NOMO-1 treated with DMSO at 0.1 percent for 48 hours (cell line): Measurements from ENCODE around the gene ZNF236.

Source experiments
- DNase-seq: peaks from one replicate; lab custom pipeline; 2025; ENCODE audit not compliant: unreplicated experiment; lab: John Stamatoyannopoulos, UW

ZNF236 gene

DNA sequence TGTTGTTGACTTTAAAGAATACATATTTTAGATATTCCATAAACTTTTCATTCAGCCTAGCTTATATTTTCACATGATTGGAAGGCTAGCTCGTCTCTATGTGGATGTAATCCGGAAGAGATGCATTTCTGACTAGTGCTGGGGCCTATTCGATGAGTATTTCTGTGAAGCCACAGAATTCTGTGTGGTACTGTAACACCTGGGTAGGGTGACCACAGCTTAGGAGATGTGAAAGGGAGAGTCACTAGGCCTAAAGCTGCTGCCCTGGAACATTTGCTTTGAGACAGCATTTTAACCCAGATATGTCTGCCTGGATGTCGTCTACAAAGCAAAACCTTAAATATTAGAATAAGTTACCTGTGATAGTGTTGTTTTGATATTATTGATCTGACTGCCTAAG is 83.5 kb downstream of the ZNF236 start:
- no peak for DNase-seq

DNA sequence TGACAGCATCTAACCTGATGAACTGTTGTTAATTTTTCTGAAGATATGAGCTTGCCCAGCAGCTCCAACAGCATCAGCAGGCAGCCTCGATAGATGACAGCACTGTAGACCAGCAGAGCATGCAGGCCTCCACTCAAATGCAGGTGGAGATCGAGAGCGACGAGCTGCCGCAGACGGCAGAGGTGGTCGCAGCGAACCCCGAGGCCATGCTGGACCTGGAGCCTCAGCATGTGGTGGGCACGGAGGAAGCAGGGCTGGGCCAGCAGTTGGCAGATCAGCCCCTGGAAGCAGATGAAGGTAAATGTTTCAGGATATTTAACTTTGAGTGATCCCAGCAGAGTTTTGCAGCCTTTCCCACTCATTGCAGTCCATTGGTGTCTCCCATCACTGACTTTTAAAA is 85.9 kb downstream of the ZNF236 start:
- no peak for DNase-seq

DNA sequence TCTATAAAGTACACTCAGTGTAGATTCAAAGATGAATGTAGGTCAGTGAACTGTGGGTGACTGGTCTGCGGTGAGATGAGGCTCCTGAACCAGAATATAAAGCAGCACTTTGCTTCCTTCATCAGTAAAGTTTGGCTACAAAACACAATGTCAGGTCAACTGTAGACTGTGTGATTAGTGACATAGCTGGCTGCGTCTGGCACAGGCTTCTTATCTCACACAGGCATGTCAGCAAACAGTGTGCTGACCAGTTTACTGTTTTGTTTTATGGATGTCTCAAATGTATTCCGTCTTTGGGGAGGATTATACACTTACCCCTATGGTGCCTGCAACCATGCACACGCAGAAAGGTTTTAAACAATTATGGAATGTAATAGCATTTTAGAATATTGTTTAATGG is 87.1 kb downstream of the ZNF236 start:
- no peak for DNase-seq

DNA sequence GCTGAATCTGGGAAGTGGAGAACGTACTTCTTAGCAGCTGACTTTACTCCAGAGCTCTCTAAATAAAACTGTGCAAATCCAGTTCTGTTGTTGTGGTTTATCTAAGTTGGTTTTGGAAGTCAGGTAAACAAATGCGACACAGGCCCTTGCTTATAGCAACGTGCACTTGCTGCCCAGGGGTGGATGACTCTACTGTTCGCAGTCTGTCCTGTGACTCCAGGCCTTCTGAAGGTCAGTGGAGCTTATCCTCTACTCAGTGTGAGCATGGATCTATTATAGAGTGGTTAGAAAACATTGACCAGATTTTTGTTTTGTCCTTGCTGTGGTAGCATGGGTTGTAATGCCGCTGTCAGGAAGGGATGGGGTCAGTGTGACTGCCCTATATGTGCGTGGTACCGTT is 89.1 kb downstream of the ZNF236 start:
- no peak for DNase-seq

DNA sequence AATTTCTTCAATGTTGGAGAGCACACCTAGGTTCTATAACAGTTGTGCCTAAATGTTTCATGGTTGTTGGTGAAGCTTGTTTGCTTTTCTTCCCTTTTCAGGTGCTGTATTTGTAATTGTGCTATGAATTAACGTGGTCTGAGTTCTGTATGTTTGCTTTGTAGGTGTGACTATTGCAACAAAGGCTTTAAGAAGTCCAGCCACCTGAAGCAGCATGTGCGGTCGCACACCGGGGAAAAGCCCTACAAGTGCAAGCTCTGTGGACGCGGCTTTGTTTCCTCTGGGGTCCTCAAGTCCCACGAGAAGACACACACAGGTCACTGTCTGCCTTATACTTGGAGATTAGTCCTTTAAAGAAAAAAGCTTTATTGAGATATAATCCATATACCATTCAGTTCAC is 91.2 kb downstream of the ZNF236 start:
- no peak for DNase-seq

GRCh38 chr18:76914314-76914713 is 92.0 kb downstream of the ZNF236 start:
- DNase-seq = no peak

DNA sequence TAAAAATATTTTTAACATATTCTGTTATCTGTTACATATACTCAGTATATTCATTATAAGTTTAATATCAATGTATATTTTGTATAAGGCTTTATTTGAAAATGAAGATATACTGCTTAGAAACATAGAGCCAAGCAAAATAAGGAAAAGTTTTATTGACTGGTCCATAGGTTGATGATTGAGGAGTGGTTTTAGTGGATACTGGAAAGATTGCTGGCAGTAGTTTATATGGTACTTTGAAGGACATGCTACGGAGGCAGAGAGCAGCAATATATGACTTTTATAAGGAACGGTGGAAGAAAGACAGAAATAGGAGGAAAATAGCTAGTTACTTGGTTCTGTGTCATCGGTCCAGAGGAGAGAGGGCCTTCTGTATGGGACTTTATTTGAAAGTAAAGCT is 92.4 kb downstream of the ZNF236 start:
- no peak for DNase-seq

- DNase-seq = no peak
These were observed 93.1 kb downstream of the ZNF236 start for GRCh38 chr18:76915456-76915855.

DNA sequence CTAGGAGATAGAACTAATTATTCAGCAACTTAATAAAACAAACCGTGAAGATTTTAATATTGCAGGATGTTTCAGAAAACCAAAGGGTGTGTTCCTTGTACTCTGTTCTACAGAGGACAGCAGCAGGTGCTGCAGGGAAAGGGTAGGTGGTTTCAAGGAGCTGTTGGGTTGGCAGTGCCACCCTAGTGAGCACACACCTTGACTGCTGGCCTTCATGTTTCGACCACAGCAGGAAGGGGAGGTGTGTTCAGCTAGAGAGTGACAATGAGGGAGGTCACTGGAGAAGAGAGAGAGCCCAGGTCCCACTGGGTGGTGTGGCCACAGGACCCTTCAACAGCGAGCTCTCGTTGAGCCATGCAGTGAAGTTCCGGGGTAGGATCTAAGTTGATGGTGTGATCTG is 98.6 kb downstream of the ZNF236 start:
- DNase-seq = no peak

- no peak for DNase-seq
These were observed 99.8 kb downstream of the ZNF236 start for GRCh38 chr18:76922107-76922506.

DNA sequence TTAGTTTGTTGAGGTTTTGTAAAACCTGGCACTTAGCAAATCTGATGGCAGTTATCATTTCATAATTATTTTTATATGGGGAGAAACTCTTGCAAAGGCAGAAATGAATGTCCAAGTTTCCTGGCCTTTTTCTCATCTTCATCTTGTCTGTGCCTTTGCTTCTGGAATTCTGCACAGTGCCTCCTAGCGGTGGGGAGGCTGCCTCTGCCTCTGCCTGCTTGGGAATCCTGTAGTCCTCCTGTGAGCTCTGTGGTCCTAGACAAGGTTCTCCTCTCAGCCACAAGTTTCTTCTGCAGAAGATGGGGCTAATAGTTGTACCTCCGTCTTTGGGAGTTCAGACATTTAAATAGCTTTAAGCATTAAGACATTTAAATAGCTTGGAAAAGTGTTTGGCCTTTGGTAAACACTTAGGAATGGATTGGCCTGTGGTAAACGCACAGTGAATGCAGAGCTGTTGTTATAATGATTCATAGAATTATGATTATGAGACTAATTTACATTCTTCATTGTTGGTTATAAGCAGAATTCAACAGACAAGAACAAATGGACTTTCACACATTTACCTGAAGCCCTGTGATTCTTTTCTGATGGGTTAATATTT is 101.2 kb downstream of the ZNF236 start:
- no peak for DNase-seq

DNA sequence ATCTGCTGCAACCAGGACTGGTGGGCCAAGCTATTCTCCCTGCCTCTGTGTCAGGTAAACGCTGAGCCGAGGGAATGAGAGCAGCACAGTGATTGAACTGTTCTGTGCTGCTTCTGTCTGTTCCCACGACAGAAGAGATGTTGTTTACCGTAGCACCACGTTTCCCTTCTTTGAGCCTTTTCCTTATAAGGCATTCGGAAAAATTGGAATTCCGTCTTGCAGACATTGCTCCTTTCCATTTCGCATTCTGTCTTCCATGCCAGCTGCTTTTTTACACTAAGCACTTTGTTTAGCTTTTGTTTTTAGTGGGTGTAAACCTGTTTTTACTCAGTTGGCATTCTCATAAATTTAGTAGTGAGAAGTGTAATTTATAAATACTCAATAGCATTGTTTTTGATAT is 103.1 kb downstream of the ZNF236 start:
- no peak for DNase-seq

DNA sequence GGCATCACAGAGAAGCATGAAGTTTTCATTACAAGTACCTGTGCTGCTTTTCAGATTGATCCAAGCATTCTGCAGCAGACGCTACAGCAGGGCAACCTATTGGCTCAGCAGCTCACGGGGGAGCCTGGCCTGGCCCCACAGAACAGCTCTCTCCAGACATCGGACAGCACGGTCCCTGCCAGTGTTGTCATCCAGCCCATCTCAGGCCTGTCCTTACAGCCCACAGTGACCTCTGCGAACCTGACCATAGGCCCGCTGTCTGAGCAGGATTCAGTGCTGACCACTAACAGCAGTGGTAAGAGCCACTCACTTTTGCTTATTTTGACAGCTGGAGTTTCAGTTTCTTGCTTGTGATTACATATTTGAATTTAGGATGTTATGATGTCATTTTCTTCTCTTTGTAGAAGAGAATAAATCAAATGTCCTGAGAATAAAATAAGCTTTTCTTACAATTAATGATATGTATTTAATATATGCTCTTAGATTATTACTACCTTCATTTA is 104.9 kb downstream of the ZNF236 start:
- no peak for DNase-seq

DNA sequence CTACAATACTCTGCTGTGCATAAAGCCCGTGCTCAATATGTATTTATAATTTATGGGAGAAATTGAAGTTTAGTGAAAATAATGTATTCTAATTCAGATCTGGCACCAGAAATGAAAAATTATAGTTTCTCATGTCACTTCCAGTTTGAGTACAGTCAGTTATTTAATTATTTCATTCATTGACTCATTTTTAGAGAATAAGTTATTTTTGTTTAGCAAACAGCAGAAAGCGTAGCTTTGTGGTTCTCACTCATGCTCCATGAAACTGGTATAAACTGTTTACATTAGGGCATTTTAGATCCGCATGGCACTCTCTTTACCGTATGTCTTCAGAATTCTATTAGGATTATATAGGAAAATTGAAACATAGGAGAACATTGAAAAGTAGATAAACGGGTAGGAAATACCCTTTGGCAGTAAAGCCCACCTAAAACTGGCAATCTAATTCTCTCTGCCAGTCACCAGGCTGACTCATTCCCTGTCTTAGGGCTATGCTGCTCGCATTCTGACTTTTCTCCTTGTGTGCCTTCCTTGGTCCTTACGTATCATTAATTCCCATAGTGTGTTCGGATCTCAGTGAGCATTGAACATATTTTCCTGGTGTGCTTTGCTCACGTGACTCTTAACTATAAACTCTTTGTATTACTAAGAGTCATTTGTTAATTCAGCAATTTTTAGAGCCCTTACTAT is 106.0 kb downstream of the ZNF236 start:
- DNase-seq = no peak

DNA sequence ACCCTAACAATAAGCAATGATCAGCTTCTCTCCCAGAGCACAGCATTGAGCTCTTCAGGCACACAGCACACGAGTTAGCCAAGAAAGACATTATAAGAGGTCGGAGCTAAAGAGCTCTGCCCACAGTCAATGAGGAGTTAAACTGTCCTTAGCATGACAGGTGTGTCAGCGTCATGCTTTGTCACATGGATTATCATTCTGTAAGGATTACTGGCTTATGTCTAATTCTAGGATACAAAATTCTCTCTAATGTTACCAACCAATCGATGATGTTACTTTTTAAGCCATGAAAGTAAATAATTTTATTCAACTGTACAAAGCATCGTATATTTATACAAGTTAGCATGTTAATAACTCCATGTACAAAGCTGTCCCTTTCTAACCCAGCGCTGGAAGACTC is 108.8 kb downstream of the ZNF236 start:
- no peak for DNase-seq

- DNase-seq = no peak
These were observed 109.9 kb downstream of the ZNF236 start for GRCh38 chr18:76932026-76932819.

- no peak for DNase-seq
These were observed 113.5 kb downstream of the ZNF236 start for GRCh38 chr18:76935722-76936337.

GRCh38 chr18:76936877-76937276 is 114.5 kb downstream of the ZNF236 start:
- no peak for DNase-seq

GRCh38 chr18:76937597-76937996 is 115.2 kb downstream of the ZNF236 start:
- no peak for DNase-seq

DNA sequence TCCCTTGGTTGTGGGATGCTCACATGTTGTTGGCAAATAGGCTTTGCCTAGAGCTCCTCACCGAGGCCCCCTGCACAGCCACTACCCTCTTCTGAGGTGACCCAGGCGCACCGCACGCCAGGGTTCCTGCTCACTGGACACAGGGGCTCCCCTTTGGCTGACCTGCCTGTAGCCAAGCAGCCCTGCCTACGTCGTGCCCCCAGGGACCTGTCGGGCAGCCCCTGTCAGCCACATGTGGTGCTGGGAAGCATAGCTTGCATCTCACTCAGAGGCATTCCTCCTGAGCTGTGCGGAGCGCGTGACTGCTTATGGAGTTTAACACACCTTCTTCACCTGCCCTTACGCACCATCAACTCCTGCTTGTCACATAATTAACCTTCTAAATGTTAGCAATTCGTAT is 116.3 kb downstream of the ZNF236 start:
- no peak for DNase-seq

DNA sequence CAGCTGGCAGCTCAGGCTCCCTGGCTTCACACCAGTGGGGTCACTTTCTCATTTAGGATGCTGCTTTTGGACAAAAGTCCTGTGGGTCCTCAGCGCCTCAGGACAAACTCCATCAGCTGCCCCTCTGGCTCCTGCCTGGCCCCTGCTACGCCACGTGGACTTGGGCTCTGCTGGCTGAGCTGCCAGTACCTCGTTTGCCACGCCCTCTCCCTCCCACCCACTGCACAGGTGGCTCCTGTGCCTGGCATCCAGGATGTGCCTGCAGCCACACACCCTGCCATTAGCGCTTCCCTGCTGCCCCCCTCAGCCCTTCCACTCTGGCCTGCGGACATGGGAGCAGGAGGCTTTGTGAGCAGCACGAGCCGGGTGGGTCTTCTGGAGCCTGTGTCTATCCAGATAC is 118.9 kb downstream of the ZNF236 start:
- DNase-seq = no peak
